ENCODE measurements around the gene CCDC63.

CCDC63 gene

DNA sequence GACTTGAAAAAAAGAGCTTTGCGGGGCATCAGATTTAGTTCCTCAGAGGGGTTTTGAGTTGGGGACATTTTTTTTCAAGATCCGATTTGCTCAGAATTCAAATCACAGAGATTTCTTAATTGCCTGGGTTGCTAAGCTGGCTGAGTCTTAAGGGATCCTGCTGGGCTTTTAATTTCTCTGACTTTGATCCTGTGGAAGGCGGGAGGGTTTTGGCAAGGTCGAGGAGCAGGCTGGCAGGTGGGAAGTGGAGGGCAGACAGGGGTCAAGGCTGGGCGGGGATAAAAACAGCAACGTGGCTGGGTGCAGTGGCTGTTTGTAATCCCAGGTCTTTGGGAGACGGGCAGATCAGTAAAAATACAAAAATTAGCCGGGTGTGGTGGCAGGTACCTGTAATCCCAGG is 33.5 kb upstream of the CCDC63 start:
- no peak for TF ChIP-seq ZFX (IDR thresholded peaks at IDR 0.05)
- TF ChIP-seq, protein P1, sequence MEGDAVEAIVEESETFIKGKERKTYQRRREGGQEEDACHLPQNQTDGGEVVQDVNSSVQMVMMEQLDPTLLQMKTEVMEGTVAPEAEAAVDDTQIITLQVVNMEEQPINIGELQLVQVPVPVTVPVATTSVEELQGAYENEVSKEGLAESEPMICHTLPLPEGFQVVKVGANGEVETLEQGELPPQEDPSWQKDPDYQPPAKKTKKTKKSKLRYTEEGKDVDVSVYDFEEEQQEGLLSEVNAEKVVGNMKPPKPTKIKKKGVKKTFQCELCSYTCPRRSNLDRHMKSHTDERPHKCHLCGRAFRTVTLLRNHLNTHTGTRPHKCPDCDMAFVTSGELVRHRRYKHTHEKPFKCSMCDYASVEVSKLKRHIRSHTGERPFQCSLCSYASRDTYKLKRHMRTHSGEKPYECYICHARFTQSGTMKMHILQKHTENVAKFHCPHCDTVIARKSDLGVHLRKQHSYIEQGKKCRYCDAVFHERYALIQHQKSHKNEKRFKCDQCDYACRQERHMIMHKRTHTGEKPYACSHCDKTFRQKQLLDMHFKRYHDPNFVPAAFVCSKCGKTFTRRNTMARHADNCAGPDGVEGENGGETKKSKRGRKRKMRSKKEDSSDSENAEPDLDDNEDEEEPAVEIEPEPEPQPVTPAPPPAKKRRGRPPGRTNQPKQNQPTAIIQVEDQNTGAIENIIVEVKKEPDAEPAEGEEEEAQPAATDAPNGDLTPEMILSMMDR (conservative IDR thresholded peaks at IDR 0.05) = no peak
- H3K27ac ChIP-seq = no peak overlapping the region

DNA sequence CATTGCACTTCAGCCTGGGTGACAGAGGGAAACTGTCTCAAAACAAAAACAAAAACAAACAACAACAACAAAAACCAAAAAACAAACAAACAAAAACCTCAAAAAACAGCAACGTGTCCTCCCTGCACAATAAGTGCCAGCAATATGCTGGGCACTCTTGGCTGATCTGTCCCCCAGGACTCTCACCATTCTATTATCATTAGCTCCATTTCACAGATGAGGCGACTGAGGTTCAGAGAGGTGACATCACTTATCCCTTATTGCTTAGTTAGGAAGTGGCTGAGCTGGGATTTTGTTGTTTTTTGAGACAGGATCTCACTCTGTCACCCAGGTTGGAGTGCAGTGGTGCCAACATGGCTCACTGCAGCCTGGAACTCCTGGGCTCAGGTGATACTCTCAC is 33.0 kb upstream of the CCDC63 start:
- no peak for TF ChIP-seq ZFX (IDR thresholded peaks at IDR 0.05)
- TF ChIP-seq, protein P1 (conservative IDR thresholded peaks at IDR 0.05) = no peak
- no peak overlapping the region for H3K27ac ChIP-seq

DNA sequence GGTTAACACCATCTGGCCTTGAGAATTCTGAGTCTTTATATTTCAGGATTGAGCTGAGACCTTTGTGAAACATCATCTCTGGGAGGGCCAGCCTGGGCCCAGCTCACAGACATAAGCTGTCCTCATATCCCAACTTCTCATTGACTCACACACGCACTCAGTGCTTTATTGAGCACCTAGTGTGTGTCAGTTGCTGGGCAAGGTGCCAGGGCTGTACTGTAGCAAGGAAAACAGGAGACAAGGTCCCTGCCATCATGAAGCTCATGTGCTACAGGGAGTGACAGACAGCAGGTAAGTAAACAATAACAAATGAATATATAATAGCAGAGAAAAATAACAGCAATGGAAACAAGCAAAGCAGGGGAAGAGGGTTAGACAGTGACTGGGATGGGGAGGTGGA is 30.5 kb upstream of the CCDC63 start:
- H3K27ac ChIP-seq = no peak overlapping the region
- TF ChIP-seq, protein P1 (conservative IDR thresholded peaks at IDR 0.05) = no peak
- TF ChIP-seq ZFX (IDR thresholded peaks at IDR 0.05) = no peak

DNA sequence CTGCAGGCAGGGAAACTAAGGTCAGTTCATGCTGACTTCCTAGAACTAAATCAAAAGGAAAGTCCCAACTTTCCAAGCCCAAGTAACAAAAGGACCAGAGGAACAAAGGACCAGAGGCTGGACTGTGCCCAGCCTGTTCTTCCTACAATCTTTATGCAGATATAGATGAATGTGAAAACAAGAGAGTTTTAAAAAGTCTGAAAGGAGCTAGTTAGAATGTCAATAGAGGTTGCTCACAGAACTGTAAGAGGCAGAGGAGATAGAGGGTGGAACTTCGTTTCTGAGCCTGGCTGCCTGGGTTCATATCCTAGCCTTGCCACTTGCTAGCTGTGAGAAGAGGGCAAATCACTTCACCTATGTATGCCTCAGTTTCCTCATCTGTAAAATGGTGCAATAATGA is 30.0 kb upstream of the CCDC63 start:
- TF ChIP-seq, protein P1 (conservative IDR thresholded peaks at IDR 0.05) = no peak
- no peak for TF ChIP-seq ZFX (IDR thresholded peaks at IDR 0.05)

DNA sequence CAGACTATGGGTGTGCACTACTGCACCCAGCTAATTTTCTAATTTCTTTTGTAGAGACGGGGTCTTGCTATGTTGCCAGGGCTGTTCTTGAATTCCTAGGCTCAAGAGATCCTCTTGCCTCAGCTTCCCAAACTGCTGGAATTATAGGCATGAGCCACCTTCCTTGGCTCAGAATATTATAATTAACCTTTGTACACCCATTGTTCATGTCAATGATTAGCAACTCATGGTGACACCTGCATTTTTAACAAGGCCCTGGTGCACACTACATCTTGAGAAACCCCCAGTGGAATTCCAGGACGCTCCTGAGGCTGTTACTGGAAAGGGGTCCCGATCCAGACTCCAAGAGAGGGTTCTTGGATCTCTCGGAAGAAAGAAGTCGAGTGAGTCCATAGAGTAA is 28.3 kb upstream of the CCDC63 start:
- no peak for TF ChIP-seq ZFX (IDR thresholded peaks at IDR 0.05)
- TF ChIP-seq, protein P1 (conservative IDR thresholded peaks at IDR 0.05) = no peak
- H3K27ac ChIP-seq = no peak overlapping the region

More for the DNA sequence above, 30.0 kb upstream of the CCDC63 start:
- H3K27ac ChIP-seq = no peak overlapping the region

DNA sequence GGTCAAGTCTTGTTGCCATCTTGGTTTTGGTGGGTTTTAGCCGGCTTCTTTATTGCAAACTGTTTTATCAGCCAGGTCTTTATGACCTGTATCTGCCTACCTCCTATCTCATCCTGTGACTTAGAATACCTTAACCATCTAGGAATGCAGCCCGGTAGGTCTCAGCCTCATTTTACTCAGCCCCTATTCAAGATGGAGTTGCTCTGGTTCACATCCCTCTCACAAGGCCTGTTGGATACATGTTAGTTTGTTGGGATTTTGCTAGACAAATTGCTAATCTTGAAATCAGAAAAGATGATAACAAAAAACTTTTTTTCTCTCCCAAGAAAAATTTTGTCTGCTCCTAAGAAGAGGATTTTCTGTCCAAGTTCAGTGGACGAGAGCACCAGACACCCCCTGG is 27.6 kb upstream of the CCDC63 start:
- no peak overlapping the region for H3K27ac ChIP-seq
- TF ChIP-seq, protein P1 (conservative IDR thresholded peaks at IDR 0.05) = no peak
- no peak for TF ChIP-seq ZFX (IDR thresholded peaks at IDR 0.05)

DNA sequence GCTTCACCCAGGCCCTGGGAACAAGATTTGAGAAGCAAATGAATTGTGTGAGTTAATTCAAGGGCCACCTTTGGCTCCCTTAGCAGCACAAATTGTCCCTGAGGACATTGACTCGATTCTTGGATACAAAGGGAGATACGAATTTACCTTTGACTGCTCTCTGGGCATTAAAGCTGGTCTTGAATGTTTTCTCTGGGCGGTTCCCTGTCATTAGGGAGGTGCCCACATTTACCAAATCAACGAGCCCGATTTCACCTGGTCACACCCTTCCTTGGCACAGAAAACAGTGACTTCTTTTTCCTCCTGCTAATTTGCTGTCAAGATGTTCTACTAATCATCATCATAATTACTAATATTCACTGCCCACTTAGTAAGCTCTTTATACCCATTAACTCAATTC is 27.1 kb upstream of the CCDC63 start:
- TF ChIP-seq ZFX (IDR thresholded peaks at IDR 0.05) = no peak
- TF ChIP-seq, protein P1 (conservative IDR thresholded peaks at IDR 0.05) = no peak
- H3K27ac ChIP-seq = no peak overlapping the region

Measured in C4-2B (cell line).